Neural cell (in vitro differentiated cells): ENCODE data around the gene POSTN.

Experiments
- CTCF ChIP-seq: fragments of 450-650 bp; IDR thresholded peaks from 2 replicates; pipeline ENCODE4 v1.5.1; 2014; ENCODE audit warnings: antibody characterized with exemption, mild to moderate bottlenecking, moderate library complexity; ENCODE audit not compliant: poor library complexity, severe bottlenecking
- EP300 ChIP-seq: fragments of 450-650 bp; conservative IDR thresholded peaks from 2 replicates; pipeline ENCODE4 v1.6.1; 2014; ENCODE audit warnings: antibody characterized with exemption, mild to moderate bottlenecking, moderate library complexity; ENCODE audit not compliant: poor library complexity, severe bottlenecking
- EZH2 ChIP-seq: fragments of 200-600, 300-800 bp; shearing (Covaris generic), sonication (generic); IDR thresholded peaks from 2 replicates; pipeline ENCODE4 v1.6.1; 2014; ENCODE audit warnings: antibody characterized with exemption, low read length, borderline replicate concordance, mild to moderate bottlenecking; ENCODE audit not compliant: insufficient read depth, poor library complexity, severe bottlenecking
- MXI1 ChIP-seq: fragments of 450-650 bp; conservative IDR thresholded peaks from 2 replicates; pipeline ENCODE4 v1.6.1; 2014; ENCODE audit warnings: antibody characterized with exemption, mild to moderate bottlenecking; ENCODE audit not compliant: poor library complexity, severe bottlenecking
- POLR2AphosphoS5 ChIP-seq: IDR thresholded peaks from 2 replicates; pipeline ENCODE4 v1.6.1; 2012
- RAD21 ChIP-seq: fragments of 450-650 bp; conservative IDR thresholded peaks from 2 replicates; pipeline ENCODE4 v1.6.1; 2014; ENCODE audit warnings: antibody characterized with exemption, mild to moderate bottlenecking, moderate library complexity
- REST ChIP-seq: IDR thresholded peaks from 2 replicates; pipeline ENCODE4 v1.6.1; 2012; ENCODE audit warnings: borderline replicate concordance
- SMC3 ChIP-seq: fragments of 450-650 bp; conservative IDR thresholded peaks from 2 replicates; pipeline ENCODE4 v1.6.1; 2014; ENCODE audit warnings: antibody characterized with exemption, mild to moderate bottlenecking, moderate library complexity; ENCODE audit not compliant: poor library complexity
- TAF1 ChIP-seq: IDR thresholded peaks from 2 replicates; pipeline ENCODE4 v1.6.1; 2012; ENCODE audit warnings: low read depth

- TF ChIP-seq EZH2, result no peak
- TF ChIP-seq CTCF, result no peak
- no peak for TF ChIP-seq POLR2AphosphoS5
- TF ChIP-seq MXI1, result no peak
- TF ChIP-seq SMC3, result no peak
- TF ChIP-seq TAF1, result no peak
- TF ChIP-seq EP300, result no peak
- no peak for TF ChIP-seq RAD21
- TF ChIP-seq REST, result no peak
Measured at GRCh38 chr13:37565425-37565824, 33.1 kb downstream of the POSTN start.
